ENCODE results near the gene SCO2. TPM values are rescaled to one million over a fixed set of nuclear protein-coding genes. Genes with fewer than 3 reads are reported as not detected.

The SCO2 gene
- total RNA-seq, 1 experiment from 2014 or later, result 6.5 TPM

- BruUV-seq (replicated peaks), result no TSS peak
- peak overlapping the region; percentile 69 for H3K27ac Mint-ChIP-seq (ENCODE audit: unreplicated experiment)
- ChIA-PET POLR2A (interaction anchor here (0.6 to 2.5 kb wide), 11 partner anchors 12 to 219 kb away, joined by 3 to 71 read pairs (median 4); partner anchors contain the start of genes ADM2, KLHDC7B, LMF2 and NCAPH2), CTCF (interaction anchor here (0.6 to 3.2 kb wide), 18 partner anchors 9 to 416 kb away, joined by 3 to 43 read pairs (median 4); partner anchors contain the start of genes ARSA, CHKB, LMF2 and NCAPH2)
- H3K4me3 ChIP-seq (ENCODE audit: low read depth, low read length), result peak overlapping the region; percentile 87
- no peaks in the 10 kb centered on the region for H3K9me3 Mint-ChIP-seq (ENCODE audit: unreplicated experiment)
- peaks cover 14% of the 10 kb centered on the region for H3K4me1 Mint-ChIP-seq (ENCODE audit: low read depth, unreplicated experiment)
- peaks cover 20% of the 10 kb centered on the region for H3K4me1 ChIP-seq
- DNase-seq, result peak; percentile 83
- H3K27me3 ChIP-seq (replicated peaks; ENCODE audit: control insufficient read depth, insufficient read depth, low read length), result no peaks in the 10 kb centered on the region
- H3K9me3 ChIP-seq, result no peaks in the 10 kb centered on the region
- TF ChIP-seq CTCF (IDR thresholded peaks at IDR 0.05; ENCODE audit: insufficient read depth in 1 of 2, low read depth in 1 of 2, low read length in 1 of 2, severe bottlenecking in 1 of 2, unreplicated experiment in 1 of 2), result peak in 1 of 2 experiments; percentile 32
- no peaks in the 10 kb centered on the region for H3K36me3 ChIP-seq (ENCODE audit: control insufficient read depth, insufficient read depth, low read length)
- no peaks in the 10 kb centered on the region for H3K27me3 Mint-ChIP-seq (ENCODE audit: insufficient read depth, unreplicated experiment)
- intact Hi-C loops (cut with micrococcal nuclease; ENCODE audit: unreplicated experiment), result loop anchor here (5.0 kb wide), 1 partner anchor 56 kb away; the partner anchor contains the start of gene CHKB
- peaks cover 48% of the 10 kb centered on the region for H3K36me3 Mint-ChIP-seq (ENCODE audit: insufficient read depth, unreplicated experiment)
- peak overlapping the region; percentile 89 for H3K4me3 Mint-ChIP-seq (ENCODE audit: unreplicated experiment)
These were observed 873 bp upstream of the SCO2 start for GRCh38 chr22:50526108-50526833.

- peak overlapping the region; percentile 91 for H3K27ac Mint-ChIP-seq (ENCODE audit: unreplicated experiment)
These were observed 385 bp upstream of the SCO2 start for GRCh38 chr22:50525858-50526107.

More at GRCh38 chr22:50525858-50526107, 385 bp upstream of the SCO2 start:
- TF ChIP-seq CTCF (IDR thresholded peaks at IDR 0.05; ENCODE audit: insufficient read depth in 1 of 2, low read depth in 1 of 2, low read length in 1 of 2, severe bottlenecking in 1 of 2, unreplicated experiment in 1 of 2), result no peak
- intact Hi-C loops (cut with micrococcal nuclease; ENCODE audit: unreplicated experiment), result loop anchor here (5.0 kb wide), 1 partner anchor 57 kb away; the partner anchor contains the start of gene CHKB
- Mint-ChIP-seq H3K4me1 (ENCODE audit: low read depth, unreplicated experiment) (peaks cover 14% of the 10 kb centered on the region), H3K27me3 (ENCODE audit: insufficient read depth, unreplicated experiment) (no peaks in the 10 kb centered on the region), H3K9me3 (ENCODE audit: unreplicated experiment) (no peaks in the 10 kb centered on the region), H3K36me3 (ENCODE audit: insufficient read depth, unreplicated experiment) (peaks cover 48% of the 10 kb centered on the region), H3K4me3 (ENCODE audit: unreplicated experiment) (peak overlapping the region; percentile 89)
- H3K4me1 ChIP-seq, result peaks cover 17% of the 10 kb centered on the region
- H3K27me3 ChIP-seq (replicated peaks; ENCODE audit: control insufficient read depth, insufficient read depth, low read length), result no peaks in the 10 kb centered on the region
- POLR2A ChIA-PET, result interaction anchor here (0.6 to 2.5 kb wide), 13 partner anchors 12 to 219 kb away, joined by 3 to 71 read pairs (median 4); partner anchors contain the start of genes ADM2, KLHDC7B, LMF2 and NCAPH2
- no peaks in the 10 kb centered on the region for H3K36me3 ChIP-seq (ENCODE audit: control insufficient read depth, insufficient read depth, low read length)
- H3K4me3 ChIP-seq (ENCODE audit: low read depth, low read length), result peak overlapping the region; percentile 87
- DNase-seq, result no peak
- H3K9me3 ChIP-seq, result no peaks in the 10 kb centered on the region
- BruUV-seq (replicated peaks), result no TSS peak
- CTCF ChIA-PET, result interaction anchor here (0.6 to 3.2 kb wide), 25 partner anchors 10 to 495 kb away, joined by 3 to 43 read pairs (median 4); partner anchors contain the start of genes ARSA, CHKB, KLHDC7B and LMF2

Measured in Caco-2 (cell line).